ENCODE results near the gene TRMT44. TPM values are rescaled to one million over a fixed set of nuclear protein-coding genes. Genes with fewer than 3 reads are reported as not detected.

TRMT44 gene
- polyA plus RNA-seq, 1 donor (not counting 4 experiments of a cell fraction or from before 2014, with no cell fraction given), result 8.8 TPM

DNA sequence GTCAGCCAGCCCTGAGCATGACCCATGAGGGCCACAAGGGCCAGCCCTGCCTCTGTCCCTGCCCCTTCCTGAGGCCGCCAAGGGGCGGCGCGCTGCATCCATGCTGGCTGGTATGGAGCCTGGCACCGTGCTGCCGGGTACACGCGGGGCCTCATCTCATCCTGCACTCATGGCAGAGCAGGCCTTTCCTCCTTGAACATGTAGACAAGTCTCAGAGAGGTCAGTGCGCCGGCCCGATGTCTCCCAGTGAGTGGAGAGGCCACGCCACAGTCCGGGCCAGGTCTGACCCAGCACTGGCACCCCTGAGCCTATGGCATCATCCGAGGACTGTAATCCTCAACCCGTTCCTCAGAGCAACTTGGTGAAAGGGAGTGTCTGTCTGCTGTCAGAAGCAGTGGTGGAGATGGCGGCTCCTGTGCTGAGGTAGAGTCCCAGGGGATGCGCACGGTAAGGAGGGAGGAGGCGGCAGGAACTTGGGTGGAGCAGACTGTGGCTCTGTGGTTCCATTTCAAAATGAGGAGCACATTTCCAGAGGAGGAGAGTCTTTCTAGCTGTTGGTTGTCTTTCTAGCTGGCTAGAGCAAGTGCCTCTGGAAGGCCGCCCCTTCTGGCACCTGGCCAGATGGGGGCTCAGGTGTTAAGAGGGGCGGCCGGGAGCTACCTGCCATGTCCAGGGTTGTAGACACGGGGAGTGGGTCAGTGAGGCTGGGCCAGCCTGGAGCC is 32.8 kb downstream of the TRMT44 start:
- no peak for DNase-seq (ENCODE audit: low read depth, low spot score)
- no peak overlapping the region for H3K9ac ChIP-seq (ENCODE audit: control insufficient read depth, extremely low read depth, insufficient read depth, low read length)

DNA sequence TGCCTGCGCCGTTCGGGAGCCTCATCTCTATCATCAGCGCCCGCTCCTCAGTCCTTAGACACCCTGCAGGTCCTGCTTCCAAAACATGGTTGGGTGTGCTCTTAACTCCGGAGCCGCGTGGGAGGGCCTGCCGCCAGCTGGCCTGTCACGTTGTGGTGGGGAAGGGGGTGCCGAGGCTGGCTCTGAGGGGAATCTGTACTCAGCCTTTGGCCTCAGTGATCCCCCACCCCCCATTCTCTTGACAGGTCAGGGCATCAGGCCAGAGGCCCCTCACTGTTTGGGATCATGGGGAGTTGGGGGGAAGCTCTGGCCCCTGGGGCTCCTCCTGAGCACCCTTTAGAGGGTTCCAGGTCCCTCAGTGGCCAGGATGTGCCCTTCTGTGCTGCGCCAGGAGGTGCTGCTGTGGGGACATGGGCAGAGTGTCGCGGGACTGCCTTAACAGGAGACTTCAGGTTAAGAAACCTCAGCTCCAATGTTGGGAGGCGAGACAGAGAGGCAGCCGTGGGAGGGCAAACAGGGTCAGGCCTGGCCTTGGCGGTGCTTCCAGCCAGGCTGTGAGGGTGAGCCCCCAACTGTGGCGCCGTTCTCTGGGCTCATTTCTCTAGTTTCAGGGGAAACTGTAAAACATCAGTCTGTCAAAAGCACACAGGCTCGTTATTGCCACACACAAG is 33.5 kb downstream of the TRMT44 start:
- Histone ChIP-seq H3K4me3 (ENCODE audit: control insufficient read depth in 2 of 3, extremely low read depth in 1 of 3, insufficient read depth in 2 of 3, low read depth in 1 of 3, low read length in 3 of 3) (no peak overlapping the region), H3K9me1 (ENCODE audit: control insufficient read depth, extremely low read depth, insufficient read depth, low read length) (no peaks in the 10 kb centered on the region), H3K4me1 (ENCODE audit: control insufficient read depth, extremely low read depth, insufficient read depth, low read length) (no peaks in the 10 kb centered on the region), H3K27ac (ENCODE audit: control insufficient read depth, insufficient read depth, low read length) (no peak overlapping the region), H3K9me3 (ENCODE audit: control insufficient read depth, low read depth, low read length) (no peaks in the 10 kb centered on the region), H4K20me1 (ENCODE audit: control insufficient read depth, extremely low read depth, insufficient read depth, low read length) (no peaks in the 10 kb centered on the region), H2AFZ (ENCODE audit: control insufficient read depth, low read length) (no peak overlapping the region), H3K79me2 (ENCODE audit: control insufficient read depth, insufficient read depth, low read length) (no peaks in the 10 kb centered on the region), H3K4me2 (ENCODE audit: control insufficient read depth, extremely low read depth, insufficient read depth, low read depth, low read length) (no peak overlapping the region), H3K27me3 (ENCODE audit: control insufficient read depth, extremely low read depth, insufficient read depth, low read length) (no peaks in the 10 kb centered on the region), H3K36me3 (ENCODE audit: control insufficient read depth in 2 of 2, extremely low read depth in 1 of 2, insufficient read depth in 2 of 2, low read length in 2 of 2) (peaks cover 4 to 21% of the 10 kb centered on the region in 2 experiments), H3K9ac (ENCODE audit: control insufficient read depth, extremely low read depth, insufficient read depth, low read length) (no peak overlapping the region)
- DNase-seq (ENCODE audit: low read depth, low spot score) (no peak), FAIRE-seq (no peak)
- TF ChIP-seq, protein P1, sequence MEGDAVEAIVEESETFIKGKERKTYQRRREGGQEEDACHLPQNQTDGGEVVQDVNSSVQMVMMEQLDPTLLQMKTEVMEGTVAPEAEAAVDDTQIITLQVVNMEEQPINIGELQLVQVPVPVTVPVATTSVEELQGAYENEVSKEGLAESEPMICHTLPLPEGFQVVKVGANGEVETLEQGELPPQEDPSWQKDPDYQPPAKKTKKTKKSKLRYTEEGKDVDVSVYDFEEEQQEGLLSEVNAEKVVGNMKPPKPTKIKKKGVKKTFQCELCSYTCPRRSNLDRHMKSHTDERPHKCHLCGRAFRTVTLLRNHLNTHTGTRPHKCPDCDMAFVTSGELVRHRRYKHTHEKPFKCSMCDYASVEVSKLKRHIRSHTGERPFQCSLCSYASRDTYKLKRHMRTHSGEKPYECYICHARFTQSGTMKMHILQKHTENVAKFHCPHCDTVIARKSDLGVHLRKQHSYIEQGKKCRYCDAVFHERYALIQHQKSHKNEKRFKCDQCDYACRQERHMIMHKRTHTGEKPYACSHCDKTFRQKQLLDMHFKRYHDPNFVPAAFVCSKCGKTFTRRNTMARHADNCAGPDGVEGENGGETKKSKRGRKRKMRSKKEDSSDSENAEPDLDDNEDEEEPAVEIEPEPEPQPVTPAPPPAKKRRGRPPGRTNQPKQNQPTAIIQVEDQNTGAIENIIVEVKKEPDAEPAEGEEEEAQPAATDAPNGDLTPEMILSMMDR (optimal IDR thresholded peaks at IDR 0.05 in 1 of 3, IDR thresholded peaks at IDR 0.05 in 1 of 3, conservative IDR thresholded peaks at IDR 0.05 in 1 of 3; ENCODE audit: extremely low read depth in 1 of 3, insufficient read depth in 2 of 3, low read length in 3 of 3), result no peak
- TF ChIP-seq EZH2 (IDR thresholded peaks at IDR 0.05; ENCODE audit: low read length), result no peak
- dilution Hi-C loops (cut with MboI; ENCODE audit: extremely low pct_ligation_motif_present, low sequenced_read_pairs), result no loop called here

More for the DNA sequence above, 32.8 kb downstream of the TRMT44 start:
- dilution Hi-C loops (cut with MboI; ENCODE audit: extremely low pct_ligation_motif_present, low sequenced_read_pairs), result no loop called here
- no peaks in the 10 kb centered on the region for H3K9me1 ChIP-seq (ENCODE audit: control insufficient read depth, extremely low read depth, insufficient read depth, low read length)
- H3K9me3 ChIP-seq (ENCODE audit: control insufficient read depth, low read depth, low read length), result no peaks in the 10 kb centered on the region
- H3K4me2 ChIP-seq (ENCODE audit: control insufficient read depth, extremely low read depth, insufficient read depth, low read depth, low read length), result no peak overlapping the region
- no peaks in the 10 kb centered on the region for H4K20me1 ChIP-seq (ENCODE audit: control insufficient read depth, extremely low read depth, insufficient read depth, low read length)
- H3K27me3 ChIP-seq (ENCODE audit: control insufficient read depth, extremely low read depth, insufficient read depth, low read length), result no peaks in the 10 kb centered on the region
- no peak overlapping the region for H3K27ac ChIP-seq (ENCODE audit: control insufficient read depth, insufficient read depth, low read length)
- H3K4me3 ChIP-seq (ENCODE audit: control insufficient read depth in 2 of 3, extremely low read depth in 1 of 3, insufficient read depth in 2 of 3, low read depth in 1 of 3, low read length in 3 of 3), result no peak overlapping the region
- peaks cover 4 to 24% of the 10 kb centered on the region in 2 experiments for H3K36me3 ChIP-seq (ENCODE audit: control insufficient read depth in 2 of 2, extremely low read depth in 1 of 2, insufficient read depth in 2 of 2, low read length in 2 of 2)
- H3K79me2 ChIP-seq (ENCODE audit: control insufficient read depth, insufficient read depth, low read length), result no peaks in the 10 kb centered on the region
- TF ChIP-seq, protein P1 (optimal IDR thresholded peaks at IDR 0.05 in 1 of 3, IDR thresholded peaks at IDR 0.05 in 1 of 3, conservative IDR thresholded peaks at IDR 0.05 in 1 of 3; ENCODE audit: extremely low read depth in 1 of 3, insufficient read depth in 2 of 3, low read length in 3 of 3), result no peak
- TF ChIP-seq EZH2 (IDR thresholded peaks at IDR 0.05; ENCODE audit: low read length), result no peak
- H3K4me1 ChIP-seq (ENCODE audit: control insufficient read depth, extremely low read depth, insufficient read depth, low read length), result no peaks in the 10 kb centered on the region
- no peak for FAIRE-seq
- H2AFZ ChIP-seq (ENCODE audit: control insufficient read depth, low read length), result no peak overlapping the region
